ENCODE results near the gene ARHGEF7.
"Not testable (repeated sequence)": the region's sequence is repeated elsewhere in the genome, so short reads cannot be mapped to it uniquely, and the experiment has no call there.

The ARHGEF7 gene

GRCh38 chr13:111115061-111115964 lies at the start of gene ARHGEF7:
Gene ARHGEF7 (plus strand): TSS chr13:111115310. CDS start chr13:111115527, 217 bp downstream.
- peak within 1 kb of the TSS; percentile 73 for H3K4me3 ChIP-seq (ENCODE audit: low read depth, low read length)

- no peak overlapping the region for H3K4me3 ChIP-seq (ENCODE audit: low read depth, low read length)
These were observed 49.4 kb upstream of the ARHGEF7 start for GRCh38 chr13:111065698-111066097.

GRCh38 chr13:111066544-111066943 lies 48.6 kb upstream of the ARHGEF7 start:
- no peak overlapping the region for H3K4me3 ChIP-seq (ENCODE audit: low read depth, low read length)

- H3K4me3 ChIP-seq (ENCODE audit: low read depth, low read length), result no peak overlapping the region
These were observed 47.1 kb upstream of the ARHGEF7 start for GRCh38 chr13:111068009-111068350.

GRCh38 chr13:111071120-111071519 lies 44.0 kb upstream of the ARHGEF7 start:
- H3K4me3 ChIP-seq (ENCODE audit: low read depth, low read length), result not testable (repeated sequence)

GRCh38 chr13:111071526-111071925 lies 43.6 kb upstream of the ARHGEF7 start:
- not testable (repeated sequence) for H3K4me3 ChIP-seq (ENCODE audit: low read depth, low read length)

GRCh38 chr13:111074826-111075225 lies 40.3 kb upstream of the ARHGEF7 start:
- H3K4me3 ChIP-seq (ENCODE audit: low read depth, low read length), result no peak overlapping the region

- no peak overlapping the region for H3K4me3 ChIP-seq (ENCODE audit: low read depth, low read length)
These were observed 38.7 kb upstream of the ARHGEF7 start for GRCh38 chr13:111076155-111077013.

- H3K4me3 ChIP-seq (ENCODE audit: low read depth, low read length), result no peak overlapping the region
These were observed 35.7 kb upstream of the ARHGEF7 start for GRCh38 chr13:111079375-111079774.

GRCh38 chr13:111080642-111081041 lies 34.5 kb upstream of the ARHGEF7 start:
- H3K4me3 ChIP-seq (ENCODE audit: low read depth, low read length), result no peak overlapping the region

GRCh38 chr13:111082240-111082639 lies 32.9 kb upstream of the ARHGEF7 start:
- no peak overlapping the region for H3K4me3 ChIP-seq (ENCODE audit: low read depth, low read length)

GRCh38 chr13:111082769-111083168 lies 32.3 kb upstream of the ARHGEF7 start:
- not testable (repeated sequence) for H3K4me3 ChIP-seq (ENCODE audit: low read depth, low read length)

GRCh38 chr13:111083693-111084092 lies 31.4 kb upstream of the ARHGEF7 start:
- H3K4me3 ChIP-seq (ENCODE audit: low read depth, low read length), result not testable (repeated sequence)

GRCh38 chr13:111090169-111090568 lies 24.9 kb upstream of the ARHGEF7 start:
- H3K4me3 ChIP-seq (ENCODE audit: low read depth, low read length), result no peak overlapping the region

GRCh38 chr13:111092685-111093084 lies 22.4 kb upstream of the ARHGEF7 start:
- no peak overlapping the region for H3K4me3 ChIP-seq (ENCODE audit: low read depth, low read length)

- H3K4me3 ChIP-seq (ENCODE audit: low read depth, low read length), result no peak overlapping the region
These were observed 22.0 kb upstream of the ARHGEF7 start for GRCh38 chr13:111093136-111093535.

- no peak overlapping the region for H3K4me3 ChIP-seq (ENCODE audit: low read depth, low read length)
These were observed 21.5 kb upstream of the ARHGEF7 start for GRCh38 chr13:111093634-111094033.

- H3K4me3 ChIP-seq (ENCODE audit: low read depth, low read length), result no peak overlapping the region
These were observed 19.9 kb upstream of the ARHGEF7 start for GRCh38 chr13:111095031-111095840.

GRCh38 chr13:111095911-111096501 lies 19.1 kb upstream of the ARHGEF7 start:
- H3K4me3 ChIP-seq (ENCODE audit: low read depth, low read length), result no peak overlapping the region

- H3K4me3 ChIP-seq (ENCODE audit: low read depth, low read length), result no peak overlapping the region
These were observed 15.8 kb upstream of the ARHGEF7 start for GRCh38 chr13:111099290-111099689.

- H3K4me3 ChIP-seq (ENCODE audit: low read depth, low read length), result no peak overlapping the region
These were observed 5.1 kb upstream of the ARHGEF7 start for GRCh38 chr13:111110054-111110453.
